ENCODE measurements around the gene FBXW4.

Gene FBXW4

DNA sequence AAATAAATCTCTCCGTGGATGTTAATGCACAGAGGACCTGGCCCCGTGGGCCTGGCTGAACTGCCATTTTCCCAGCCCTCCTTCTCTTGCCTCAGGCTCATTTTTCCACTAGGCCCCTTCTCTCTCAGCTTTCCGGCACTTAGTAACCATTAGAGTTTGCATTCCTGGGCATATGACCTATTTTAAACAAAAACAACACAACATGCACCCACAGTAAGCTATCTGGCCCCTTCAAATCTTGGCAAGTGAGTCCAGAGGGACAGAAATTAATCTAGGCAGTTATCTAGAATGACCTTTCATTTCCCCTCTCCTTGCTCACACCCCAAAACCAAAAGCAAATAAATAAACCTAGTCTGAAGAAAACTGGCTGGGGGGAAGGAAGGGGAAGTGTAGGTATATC lies 11.7 kb downstream of the FBXW4 start:
- H3K4me3 ChIP-seq (ENCODE audit: insufficient read depth, low read depth, low read length, poor library complexity, severe bottlenecking): no peak overlapping the region

DNA sequence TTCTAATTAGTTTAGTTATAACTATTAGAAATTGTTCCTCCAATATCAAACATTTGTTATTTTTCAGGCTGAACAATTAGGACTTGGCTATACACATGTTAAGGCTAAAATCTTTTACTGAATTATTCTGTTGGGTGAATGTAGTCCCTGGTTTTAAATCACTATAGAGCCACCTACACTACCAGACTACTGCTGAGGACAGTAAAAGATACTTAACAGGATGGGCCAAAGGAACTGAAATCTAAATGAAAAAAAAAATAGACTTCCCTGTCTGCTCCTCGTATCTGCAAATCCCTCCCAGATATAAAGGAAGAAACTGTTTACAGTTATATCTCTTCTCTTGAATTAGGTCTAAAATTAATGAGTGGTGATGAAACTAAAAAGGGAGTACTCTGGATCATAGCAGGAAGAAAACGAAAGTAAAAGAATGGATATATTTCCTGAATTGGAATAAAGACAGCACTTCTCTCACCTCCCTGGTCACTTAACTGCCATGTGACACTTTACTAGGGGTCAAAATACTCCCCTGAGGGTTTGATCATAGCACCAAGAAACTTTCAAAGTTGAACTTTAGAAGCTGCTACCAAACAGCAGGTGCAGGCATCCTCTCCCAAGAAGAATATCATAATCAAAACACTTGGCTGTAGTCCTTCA lies 12.7 kb downstream of the FBXW4 start:
- H3K9me3 ChIP-seq (ENCODE audit: control insufficient read depth, low read length): no peaks in the 10 kb centered on the region
- no peak for DNase-seq
- no peaks in the 10 kb centered on the region for H3K36me3 ChIP-seq (ENCODE audit: control insufficient read depth, insufficient read depth, low read length)
- H3K27ac ChIP-seq (ENCODE audit: insufficient read depth, low read length, poor library complexity, severe bottlenecking): no peak overlapping the region
- no peak overlapping the region for H3K4me3 ChIP-seq (ENCODE audit: insufficient read depth, low read depth, low read length, poor library complexity, severe bottlenecking)
- no peaks in the 10 kb centered on the region for H3K4me1 ChIP-seq (ENCODE audit: control insufficient read depth, insufficient read depth, low read length, poor library complexity, severe bottlenecking)
- H3K27me3 ChIP-seq (replicated peaks; ENCODE audit: control insufficient read depth, insufficient read depth, low read length, poor library complexity, severe bottlenecking): no peaks in the 10 kb centered on the region

More for the DNA sequence above, 11.7 kb downstream of the FBXW4 start:
- Histone ChIP-seq H3K4me1 (ENCODE audit: control insufficient read depth, insufficient read depth, low read length, poor library complexity, severe bottlenecking) (no peaks in the 10 kb centered on the region), H3K36me3 (ENCODE audit: control insufficient read depth, insufficient read depth, low read length) (no peaks in the 10 kb centered on the region), H3K27ac (ENCODE audit: insufficient read depth, low read length, poor library complexity, severe bottlenecking) (no peak overlapping the region), H3K27me3 (replicated peaks; ENCODE audit: control insufficient read depth, insufficient read depth, low read length, poor library complexity, severe bottlenecking) (no peaks in the 10 kb centered on the region), H3K9me3 (ENCODE audit: control insufficient read depth, low read length) (no peaks in the 10 kb centered on the region)
- DNase-seq: no peak

GRCh38 chr10:101676565-101676964 lies 18.4 kb downstream of the FBXW4 start:
- Histone ChIP-seq H3K9me3 (ENCODE audit: control insufficient read depth, low read length) (no peaks in the 10 kb centered on the region), H3K36me3 (ENCODE audit: control insufficient read depth, insufficient read depth, low read length) (peaks cover 38% of the 10 kb centered on the region), H3K4me1 (ENCODE audit: control insufficient read depth, insufficient read depth, low read length, poor library complexity, severe bottlenecking) (no peaks in the 10 kb centered on the region), H3K27me3 (replicated peaks; ENCODE audit: control insufficient read depth, insufficient read depth, low read length, poor library complexity, severe bottlenecking) (no peaks in the 10 kb centered on the region), H3K27ac (ENCODE audit: insufficient read depth, low read length, poor library complexity, severe bottlenecking) (no peak overlapping the region), H3K4me3 (ENCODE audit: insufficient read depth, low read depth, low read length, poor library complexity, severe bottlenecking) (no peak overlapping the region)
- DNase-seq: no peak

- no peak for DNase-seq
- Histone ChIP-seq H3K4me1 (ENCODE audit: control insufficient read depth, insufficient read depth, low read length, poor library complexity, severe bottlenecking) (no peaks in the 10 kb centered on the region), H3K36me3 (ENCODE audit: control insufficient read depth, insufficient read depth, low read length) (peaks cover 52% of the 10 kb centered on the region), H3K27ac (ENCODE audit: insufficient read depth, low read length, poor library complexity, severe bottlenecking) (no peak overlapping the region), H3K9me3 (ENCODE audit: control insufficient read depth, low read length) (no peaks in the 10 kb centered on the region), H3K4me3 (ENCODE audit: insufficient read depth, low read depth, low read length, poor library complexity, severe bottlenecking) (no peak overlapping the region), H3K27me3 (replicated peaks; ENCODE audit: control insufficient read depth, insufficient read depth, low read length, poor library complexity, severe bottlenecking) (no peaks in the 10 kb centered on the region)
Measured at GRCh38 chr10:101675115-101675514, 19.9 kb downstream of the FBXW4 start.

GRCh38 chr10:101672536-101672935 lies 22.4 kb downstream of the FBXW4 start:
- DNase-seq: no peak
- no peaks in the 10 kb centered on the region for H3K27me3 ChIP-seq (replicated peaks; ENCODE audit: control insufficient read depth, insufficient read depth, low read length, poor library complexity, severe bottlenecking)
- no peaks in the 10 kb centered on the region for H3K4me1 ChIP-seq (ENCODE audit: control insufficient read depth, insufficient read depth, low read length, poor library complexity, severe bottlenecking)
- H3K36me3 ChIP-seq (ENCODE audit: control insufficient read depth, insufficient read depth, low read length): peaks cover 72% of the 10 kb centered on the region
- no peak overlapping the region for H3K4me3 ChIP-seq (ENCODE audit: insufficient read depth, low read depth, low read length, poor library complexity, severe bottlenecking)
- H3K27ac ChIP-seq (ENCODE audit: insufficient read depth, low read length, poor library complexity, severe bottlenecking): no peak overlapping the region
- no peaks in the 10 kb centered on the region for H3K9me3 ChIP-seq (ENCODE audit: control insufficient read depth, low read length)

- Histone ChIP-seq H3K4me1 (ENCODE audit: control insufficient read depth, insufficient read depth, low read length, poor library complexity, severe bottlenecking) (no peaks in the 10 kb centered on the region), H3K27ac (ENCODE audit: insufficient read depth, low read length, poor library complexity, severe bottlenecking) (no peak overlapping the region), H3K36me3 (ENCODE audit: control insufficient read depth, insufficient read depth, low read length) (peaks cover 78% of the 10 kb centered on the region), H3K9me3 (ENCODE audit: control insufficient read depth, low read length) (no peaks in the 10 kb centered on the region), H3K4me3 (ENCODE audit: insufficient read depth, low read depth, low read length, poor library complexity, severe bottlenecking) (no peak overlapping the region), H3K27me3 (replicated peaks; ENCODE audit: control insufficient read depth, insufficient read depth, low read length, poor library complexity, severe bottlenecking) (no peaks in the 10 kb centered on the region)
- no peak for DNase-seq
Measured at GRCh38 chr10:101671453-101671852, 23.5 kb downstream of the FBXW4 start.

- no peaks in the 10 kb centered on the region for H3K9me3 ChIP-seq (ENCODE audit: control insufficient read depth, low read length)
- H3K4me3 ChIP-seq (ENCODE audit: insufficient read depth, low read depth, low read length, poor library complexity, severe bottlenecking): no peak overlapping the region
- H3K36me3 ChIP-seq (ENCODE audit: control insufficient read depth, insufficient read depth, low read length): peaks cover 80% of the 10 kb centered on the region
- no peak overlapping the region for H3K27ac ChIP-seq (ENCODE audit: insufficient read depth, low read length, poor library complexity, severe bottlenecking)
- H3K4me1 ChIP-seq (ENCODE audit: control insufficient read depth, insufficient read depth, low read length, poor library complexity, severe bottlenecking): no peaks in the 10 kb centered on the region
- no peak for DNase-seq
- H3K27me3 ChIP-seq (replicated peaks; ENCODE audit: control insufficient read depth, insufficient read depth, low read length, poor library complexity, severe bottlenecking): no peaks in the 10 kb centered on the region
Measured at GRCh38 chr10:101670635-101671034, 24.3 kb downstream of the FBXW4 start.

DNA sequence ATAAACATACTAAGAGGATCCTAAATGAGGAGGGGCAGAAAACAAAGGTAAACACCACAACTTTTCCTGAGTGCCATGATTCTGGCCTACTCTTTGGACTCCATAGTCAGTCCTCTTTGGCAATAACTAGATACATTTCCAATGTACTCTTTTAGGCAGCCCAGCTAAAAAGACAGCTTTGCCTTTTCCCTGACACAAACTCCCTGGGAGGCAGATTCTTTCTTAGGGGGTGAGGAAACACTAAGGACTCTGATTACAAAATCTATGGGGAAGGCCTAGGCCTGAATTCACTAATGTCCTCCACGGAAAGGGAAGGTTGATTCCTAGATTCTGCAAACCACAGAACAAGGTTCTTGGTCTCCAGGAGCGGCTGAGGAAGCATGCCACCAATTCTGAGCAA lies 25.8 kb downstream of the FBXW4 start:
- H3K27ac ChIP-seq (ENCODE audit: insufficient read depth, low read length, poor library complexity, severe bottlenecking): no peak overlapping the region
- peaks cover 83% of the 10 kb centered on the region for H3K36me3 ChIP-seq (ENCODE audit: control insufficient read depth, insufficient read depth, low read length)
- no peaks in the 10 kb centered on the region for H3K4me1 ChIP-seq (ENCODE audit: control insufficient read depth, insufficient read depth, low read length, poor library complexity, severe bottlenecking)
- no peak overlapping the region for H3K4me3 ChIP-seq (ENCODE audit: insufficient read depth, low read depth, low read length, poor library complexity, severe bottlenecking)
- no peak for DNase-seq
- H3K9me3 ChIP-seq (ENCODE audit: control insufficient read depth, low read length): no peaks in the 10 kb centered on the region
- H3K27me3 ChIP-seq (replicated peaks; ENCODE audit: control insufficient read depth, insufficient read depth, low read length, poor library complexity, severe bottlenecking): no peaks in the 10 kb centered on the region

- Histone ChIP-seq H3K9me3 (ENCODE audit: control insufficient read depth, low read length) (no peaks in the 10 kb centered on the region), H3K36me3 (ENCODE audit: control insufficient read depth, insufficient read depth, low read length) (peaks cover 87% of the 10 kb centered on the region), H3K27ac (ENCODE audit: insufficient read depth, low read length, poor library complexity, severe bottlenecking) (no peak overlapping the region), H3K27me3 (replicated peaks; ENCODE audit: control insufficient read depth, insufficient read depth, low read length, poor library complexity, severe bottlenecking) (no peaks in the 10 kb centered on the region), H3K4me1 (ENCODE audit: control insufficient read depth, insufficient read depth, low read length, poor library complexity, severe bottlenecking) (no peaks in the 10 kb centered on the region), H3K4me3 (ENCODE audit: insufficient read depth, low read depth, low read length, poor library complexity, severe bottlenecking) (no peak overlapping the region)
- no peak for DNase-seq
Measured at GRCh38 chr10:101668566-101668965, 26.4 kb downstream of the FBXW4 start.

DNA sequence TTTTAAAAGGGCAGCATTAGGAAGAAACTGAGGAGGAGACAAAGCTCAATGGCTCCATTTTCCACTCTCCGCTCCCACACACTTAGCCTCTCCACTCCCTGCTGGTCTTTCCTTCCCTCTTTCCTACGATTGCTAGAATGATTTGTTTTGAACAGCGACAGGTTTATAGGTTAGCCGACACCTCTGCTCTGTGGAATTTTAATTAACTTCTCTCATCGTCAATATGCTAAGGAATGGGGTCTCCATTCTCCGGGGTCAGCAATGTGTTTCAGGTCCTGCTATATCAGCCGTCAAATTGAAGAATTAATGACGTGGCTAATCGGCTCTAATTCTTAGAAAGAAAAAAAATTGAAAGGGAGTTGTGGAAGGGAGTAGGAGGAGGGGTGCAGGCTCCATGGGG lies 28.9 kb downstream of the FBXW4 start:
- no peaks in the 10 kb centered on the region for H3K27me3 ChIP-seq (replicated peaks; ENCODE audit: control insufficient read depth, insufficient read depth, low read length, poor library complexity, severe bottlenecking)
- H3K27ac ChIP-seq (ENCODE audit: insufficient read depth, low read length, poor library complexity, severe bottlenecking): no peak overlapping the region
- H3K4me3 ChIP-seq (ENCODE audit: insufficient read depth, low read depth, low read length, poor library complexity, severe bottlenecking): no peak overlapping the region
- H3K9me3 ChIP-seq (ENCODE audit: control insufficient read depth, low read length): no peaks in the 10 kb centered on the region
- peaks cover 82% of the 10 kb centered on the region for H3K36me3 ChIP-seq (ENCODE audit: control insufficient read depth, insufficient read depth, low read length)
- no peaks in the 10 kb centered on the region for H3K4me1 ChIP-seq (ENCODE audit: control insufficient read depth, insufficient read depth, low read length, poor library complexity, severe bottlenecking)
- no peak for DNase-seq
